ENCODE data around the gene LAMTOR4.
"Not testable (repeated sequence)": the region's sequence is repeated elsewhere in the genome, so short reads cannot be mapped to it uniquely, and the experiment has no call there.

LAMTOR4 gene

GRCh38 chr7:100171087-100171681 is 22.5 kb downstream of the LAMTOR4 start:
- no peak for DNase-seq (ENCODE audit: low read depth, low spot score)

GRCh38 chr7:100171840-100172239 is 23.1 kb downstream of the LAMTOR4 start:
- no peak for DNase-seq (ENCODE audit: low read depth, low spot score)

- no peak for DNase-seq (ENCODE audit: low read depth, low spot score)
Measured at GRCh38 chr7:100173806-100174495, 25.2 kb downstream of the LAMTOR4 start.

GRCh38 chr7:100174582-100174981 is 25.9 kb downstream of the LAMTOR4 start:
- no peak for DNase-seq (ENCODE audit: low read depth, low spot score)

- DNase-seq (ENCODE audit: low read depth, low spot score), result no peak
Measured at GRCh38 chr7:100175296-100175935, 26.7 kb downstream of the LAMTOR4 start.

GRCh38 chr7:100176096-100177044 is 27.7 kb downstream of the LAMTOR4 start:
- no peak for DNase-seq (ENCODE audit: low read depth, low spot score)

- peak; percentile 79 for DNase-seq (ENCODE audit: low read depth, low spot score)
Measured at GRCh38 chr7:100177045-100178001, 28.6 kb downstream of the LAMTOR4 start, which contains the start of the genes GPC2 and STAG3. Gene GPC2 (minus strand): TSS chr7:100177381. CDS start chr7:100177199, 182 bp downstream. Gene STAG3 (plus strand): TSS chr7:100177918. CDS start chr7:100180557, 2,639 bp downstream.

GRCh38 chr7:100180084-100180483 is 31.4 kb downstream of the LAMTOR4 start:
- not testable (repeated sequence) for DNase-seq (ENCODE audit: low read depth, low spot score)

- not testable (repeated sequence) for DNase-seq (ENCODE audit: low read depth, low spot score)
Measured at GRCh38 chr7:100182616-100183015, 33.9 kb downstream of the LAMTOR4 start.

- DNase-seq (ENCODE audit: low read depth, low spot score), result not testable (repeated sequence)
Measured at GRCh38 chr7:100183090-100183489, 34.4 kb downstream of the LAMTOR4 start.

GRCh38 chr7:100185726-100186125 is 37.0 kb downstream of the LAMTOR4 start:
- DNase-seq (ENCODE audit: low read depth, low spot score), result no peak

- DNase-seq (ENCODE audit: low read depth, low spot score), result no peak
Measured at GRCh38 chr7:100189061-100189460, 40.3 kb downstream of the LAMTOR4 start.

GRCh38 chr7:100190048-100190711 is 41.5 kb downstream of the LAMTOR4 start:
- DNase-seq (ENCODE audit: low read depth, low spot score), result no peak

- DNase-seq (ENCODE audit: low read depth, low spot score), result no peak
Measured at GRCh38 chr7:100191775-100192174, 43.1 kb downstream of the LAMTOR4 start.

GRCh38 chr7:100192281-100192862 is 43.7 kb downstream of the LAMTOR4 start:
- not testable (repeated sequence) for DNase-seq (ENCODE audit: low read depth, low spot score)

- no peak for DNase-seq (ENCODE audit: low read depth, low spot score)
Measured at GRCh38 chr7:100192969-100193368, 44.3 kb downstream of the LAMTOR4 start.

- DNase-seq (ENCODE audit: low read depth, low spot score), result no peak
Measured at GRCh38 chr7:100195222-100195621, 46.5 kb downstream of the LAMTOR4 start.

GRCh38 chr7:100195901-100196322 is 47.2 kb downstream of the LAMTOR4 start:
- DNase-seq (ENCODE audit: low read depth, low spot score), result not testable (repeated sequence)

- DNase-seq (ENCODE audit: low read depth, low spot score), result no peak
Measured at GRCh38 chr7:100198266-100198665, 49.5 kb downstream of the LAMTOR4 start.
